ENCODE measurements around the gene AOAH. TPM values are rescaled to one million over a fixed set of nuclear protein-coding genes. Genes with fewer than 3 reads are reported as not detected.

The AOAH gene
- total RNA-seq, 1 donor from 2014 or later = 1.6 TPM

- DNase-seq (ENCODE audit: low spot score) = no peak
- intact Hi-C loops (cut with DNase I) = no loop called here
These were observed 117.1 kb downstream of the AOAH start for GRCh38 chr7:36606976-36607720.

DNA sequence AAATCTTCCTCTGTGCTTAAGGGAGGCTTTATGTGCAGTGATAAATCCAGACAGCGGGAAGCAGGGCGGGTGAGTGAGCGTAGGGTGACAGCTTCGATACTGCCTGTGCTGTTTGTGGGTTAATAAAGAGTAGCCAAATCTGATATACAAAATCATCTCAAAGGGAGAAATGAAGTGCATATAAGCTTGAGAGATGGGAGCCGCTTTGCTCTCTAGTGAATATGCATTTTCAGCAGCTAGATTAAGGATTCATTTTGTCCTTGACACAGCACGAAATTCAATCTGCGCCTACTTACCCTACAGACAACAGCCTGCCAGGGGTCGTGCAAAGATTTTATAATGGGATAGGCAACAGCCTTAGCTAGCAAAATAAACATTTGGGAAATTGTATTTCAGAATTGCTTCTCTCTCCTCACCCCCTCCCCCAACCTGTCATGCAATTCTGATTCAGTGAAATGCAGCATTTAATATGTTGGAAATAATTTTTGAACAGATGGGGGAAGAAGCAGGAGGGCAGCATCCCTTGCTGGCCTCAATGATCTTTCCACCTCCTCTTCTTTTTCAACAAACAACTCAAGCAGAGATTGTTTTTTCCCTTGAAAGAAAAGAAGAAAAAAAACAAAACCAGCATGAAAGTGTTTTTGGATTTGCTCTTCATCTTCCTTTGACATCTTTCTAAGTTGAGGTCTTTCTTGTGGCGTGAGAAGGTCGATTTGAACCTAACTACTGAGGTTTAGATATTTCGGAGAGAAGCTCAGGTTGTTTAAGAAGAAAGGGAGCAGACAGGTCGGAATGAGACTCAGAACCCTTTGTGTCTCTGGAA is 117.9 kb downstream of the AOAH start:
- no peak for DNase-seq (ENCODE audit: low spot score)
- intact Hi-C loops (cut with DNase I) = no loop called here

DNA sequence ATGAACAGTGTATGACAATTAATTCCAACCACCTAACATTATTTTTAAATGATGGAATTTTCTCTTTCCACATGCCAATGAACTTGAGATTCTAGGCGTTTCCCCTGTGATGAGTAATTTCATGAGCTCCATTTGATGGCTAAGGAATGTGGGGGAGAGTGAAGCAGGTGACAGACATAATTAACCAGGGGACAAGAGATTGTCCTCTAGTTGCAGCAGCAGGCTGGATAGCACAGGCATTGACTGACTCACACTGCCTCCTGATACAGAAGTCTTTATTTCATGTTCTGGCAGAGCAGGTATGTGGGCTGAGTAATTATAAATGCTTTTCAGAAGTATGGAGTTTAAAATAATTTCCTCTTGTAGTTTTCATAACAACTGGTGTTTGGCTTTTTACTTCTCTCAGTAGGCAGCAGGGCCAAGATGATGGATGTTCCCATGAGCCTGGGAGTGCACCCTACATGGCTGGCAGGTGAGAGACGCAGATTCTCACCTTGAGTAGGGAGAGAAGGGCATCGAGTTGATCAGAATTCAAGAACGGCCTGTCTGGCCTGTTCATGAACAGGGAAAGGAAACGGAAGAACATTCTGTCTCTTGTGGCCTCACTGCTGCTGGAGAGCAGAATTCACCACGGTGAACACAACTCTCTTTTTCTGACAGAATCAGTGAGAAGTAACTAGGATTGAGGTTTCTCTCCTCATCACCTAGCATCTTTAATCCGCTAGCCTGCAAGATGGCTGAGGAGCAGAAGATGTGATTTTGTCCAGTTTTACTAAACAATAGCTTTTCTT is 118.8 kb downstream of the AOAH start:
- intact Hi-C loops (cut with DNase I) = no loop called here
- DNase-seq (ENCODE audit: low spot score) = no peak

- DNase-seq (ENCODE audit: low spot score) = no peak
- intact Hi-C loops (cut with DNase I) = no loop called here
These were observed 119.5 kb downstream of the AOAH start for GRCh38 chr7:36604806-36605205.

DNA sequence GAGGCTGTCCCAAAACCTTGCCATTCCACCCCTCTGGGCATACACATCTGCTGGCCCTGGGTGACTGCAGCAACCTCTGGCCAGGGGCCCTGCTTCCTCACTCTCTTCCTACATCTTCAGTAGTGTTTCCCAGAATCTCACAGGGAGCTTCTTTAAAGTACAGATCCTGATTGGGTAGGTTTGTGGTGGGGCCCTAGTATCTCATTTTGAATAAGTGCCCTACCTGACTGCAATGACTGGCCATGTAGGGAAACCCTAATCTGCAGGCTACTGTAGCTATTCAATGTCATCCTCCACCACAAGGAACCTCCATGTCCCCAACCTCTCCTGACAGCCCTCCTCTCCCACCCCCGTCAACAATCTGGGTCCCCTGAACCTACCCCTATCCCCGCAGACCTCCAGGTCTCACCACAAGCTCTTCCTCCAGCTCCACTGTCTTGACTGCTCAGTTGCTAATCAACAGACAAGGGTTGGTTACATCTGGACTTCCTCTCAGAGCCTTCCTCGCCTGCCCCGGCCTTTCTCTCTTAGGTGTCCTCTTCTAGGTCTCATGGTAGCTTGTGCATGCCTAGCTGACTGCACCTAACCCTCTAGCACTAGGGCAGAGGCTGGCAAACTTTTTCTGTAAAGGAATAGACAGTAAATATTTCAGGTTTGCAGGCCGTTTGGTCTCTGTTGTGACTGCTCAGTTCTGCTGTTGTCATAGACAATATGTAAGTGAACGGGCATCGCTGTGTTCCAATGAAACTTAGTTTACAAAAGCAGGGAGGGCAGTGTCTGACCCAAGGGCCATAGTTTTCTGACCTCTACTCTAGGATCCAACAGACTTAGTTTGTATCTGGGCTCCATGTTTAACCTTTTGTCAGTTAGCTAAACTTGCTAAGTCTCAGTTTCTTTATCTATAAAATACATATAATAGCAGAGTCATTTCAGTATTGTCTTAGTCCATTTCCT is 121.1 kb downstream of the AOAH start:
- DNase-seq (ENCODE audit: low spot score) = no peak
- intact Hi-C loops (cut with DNase I) = no loop called here

GRCh38 chr7:36602511-36602910 is 121.8 kb downstream of the AOAH start:
- no peak for DNase-seq (ENCODE audit: low spot score)
- intact Hi-C loops (cut with DNase I) = no loop called here

DNA sequence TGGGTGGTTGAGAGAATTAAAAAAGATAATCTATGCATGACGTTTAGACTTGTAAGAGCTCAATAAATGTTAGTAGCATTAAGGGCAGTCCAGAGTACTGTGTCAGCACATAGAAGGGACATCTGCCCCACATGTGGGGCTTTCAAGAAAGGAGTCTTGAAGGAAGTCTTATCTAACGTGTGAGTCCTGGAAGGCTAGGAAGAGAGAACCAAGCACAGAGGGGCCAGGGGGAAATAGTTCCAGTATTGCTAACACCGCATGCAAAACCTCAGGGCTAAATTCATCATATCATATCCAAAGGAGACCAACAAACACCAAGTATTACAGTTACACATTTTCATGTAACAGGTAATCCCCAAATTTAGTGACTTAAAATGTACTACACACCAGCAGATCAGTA is 122.7 kb downstream of the AOAH start:
- no peak for DNase-seq (ENCODE audit: low spot score)
- intact Hi-C loops (cut with DNase I) = no loop called here

- intact Hi-C loops (cut with DNase I) = no loop called here
- DNase-seq (ENCODE audit: low spot score) = no peak
These were observed 123.3 kb downstream of the AOAH start for GRCh38 chr7:36600869-36601530.

DNA sequence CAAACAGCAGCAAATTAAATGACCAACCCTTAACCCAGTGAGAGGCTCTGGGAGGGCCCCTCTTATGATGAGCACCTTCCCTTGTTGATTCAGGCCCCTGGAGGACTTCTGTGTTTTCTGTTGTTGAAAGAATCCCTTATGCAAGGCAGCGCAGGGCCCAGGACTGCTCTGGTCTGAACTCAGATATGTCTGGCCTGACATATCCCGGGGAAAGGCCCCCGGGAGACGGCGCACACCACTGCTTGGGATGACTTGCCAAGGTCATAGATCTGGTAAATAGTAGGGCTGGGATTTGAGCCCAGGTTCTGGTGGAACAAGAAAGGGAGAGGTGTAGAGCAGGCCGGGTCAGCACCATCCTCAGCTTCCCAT is 124.0 kb downstream of the AOAH start:
- DNase-seq (ENCODE audit: low spot score) = no peak
- intact Hi-C loops (cut with DNase I) = no loop called here

GRCh38 chr7:36599645-36600313 is 124.5 kb downstream of the AOAH start:
- intact Hi-C loops (cut with DNase I) = no loop called here
- DNase-seq (ENCODE audit: low spot score) = no peak

DNA sequence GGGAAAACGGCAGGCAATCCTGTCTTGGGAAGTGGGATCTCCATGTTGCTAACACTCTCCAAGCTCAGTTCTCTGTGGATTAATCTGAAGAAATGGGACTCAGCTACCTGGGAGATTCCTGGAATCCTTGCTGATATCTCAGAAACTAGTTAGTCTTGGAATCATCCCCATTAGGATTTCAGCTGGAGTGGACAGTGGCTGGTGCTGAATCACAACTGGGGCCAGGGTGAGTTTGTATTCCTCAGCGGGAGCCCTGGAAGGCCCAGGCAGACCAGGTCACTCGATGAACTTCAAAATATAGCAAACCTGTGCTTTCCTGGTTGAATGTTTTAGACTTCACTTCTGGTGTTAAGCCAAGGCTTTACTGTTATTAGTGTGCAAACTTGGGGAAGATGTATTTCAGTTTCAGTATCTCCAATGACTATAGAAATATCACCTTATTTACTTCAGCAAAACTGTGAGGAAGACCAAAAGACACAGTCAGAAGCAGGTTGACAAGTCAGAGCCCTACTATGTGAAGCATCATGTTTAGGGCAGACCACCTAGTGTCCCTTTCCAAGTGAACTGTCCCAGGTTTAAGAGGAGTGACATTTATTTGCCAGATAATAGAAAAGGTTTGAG is 126.1 kb downstream of the AOAH start:
- intact Hi-C loops (cut with DNase I) = no loop called here
- DNase-seq (ENCODE audit: low spot score) = no peak

GRCh38 chr7:36597090-36597773 is 127.1 kb downstream of the AOAH start:
- intact Hi-C loops (cut with DNase I) = no loop called here
- DNase-seq (ENCODE audit: low spot score) = no peak

- no peak for DNase-seq (ENCODE audit: low spot score)
- intact Hi-C loops (cut with DNase I) = no loop called here
These were observed 129.8 kb downstream of the AOAH start for GRCh38 chr7:36594445-36594844.

DNA sequence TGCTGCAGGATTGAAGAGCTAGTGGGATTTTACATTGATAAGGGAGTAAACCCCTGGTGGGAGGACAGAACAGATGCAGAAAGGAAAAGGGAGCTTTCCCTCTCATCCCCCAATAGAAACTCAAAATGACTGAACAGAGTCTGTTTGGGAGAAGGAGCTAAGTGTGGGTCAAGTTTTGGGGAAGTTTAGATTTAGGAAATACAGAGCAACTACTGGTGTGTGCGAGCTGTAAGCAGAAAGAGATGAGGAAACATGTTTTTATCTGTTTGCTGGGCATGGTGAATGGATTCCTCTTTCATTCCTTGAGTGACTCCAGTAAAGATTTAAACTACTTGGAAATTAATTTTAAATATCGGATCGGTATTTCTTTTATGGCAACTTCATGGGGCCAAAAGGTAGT is 132.7 kb downstream of the AOAH start:
- intact Hi-C loops (cut with DNase I) = no loop called here
- no peak for DNase-seq (ENCODE audit: low spot score)

- DNase-seq (ENCODE audit: low spot score) = no peak
- intact Hi-C loops (cut with DNase I) = no loop called here
These were observed 134.9 kb downstream of the AOAH start for GRCh38 chr7:36589391-36589790.

GRCh38 chr7:36583318-36583717 is 141.0 kb downstream of the AOAH start:
- intact Hi-C loops (cut with DNase I) = no loop called here
- DNase-seq (ENCODE audit: low spot score) = no peak

DNA sequence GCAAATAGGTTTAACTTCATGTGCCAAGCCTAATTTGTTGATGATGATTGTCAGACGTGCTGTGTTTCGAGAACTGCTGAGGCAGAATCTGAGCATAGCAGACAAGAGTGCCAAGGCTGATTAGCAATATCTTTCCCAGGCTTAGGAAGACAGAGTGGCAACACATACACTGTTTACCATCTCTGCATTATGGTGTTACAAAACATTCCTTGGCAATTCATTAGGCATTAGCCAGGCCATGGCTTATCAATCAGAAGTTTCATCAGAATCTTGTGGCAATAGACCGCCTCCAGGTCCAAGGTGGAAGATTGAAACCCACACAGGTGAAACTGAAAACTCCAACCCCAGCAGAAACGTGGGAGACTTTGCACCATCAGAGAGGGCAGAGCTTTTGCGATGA is 148.5 kb downstream of the AOAH start:
- intact Hi-C loops (cut with DNase I) = no loop called here
- no peak for DNase-seq (ENCODE audit: low spot score)
